Measurements from ENCODE around the gene KCNJ12.
"Not testable (repeated sequence)": the region's sequence is repeated elsewhere in the genome, so short reads cannot be mapped to it uniquely, and the experiment has no call there.

KCNJ12 gene

GRCh38 chr17:21409971-21410370 is 33.8 kb downstream of the KCNJ12 start:
- H3K9me3 ChIP-seq (ENCODE audit: control insufficient read depth, insufficient read depth, low read length); H3K36me3 ChIP-seq (ENCODE audit: insufficient read depth, low read length); H3K9ac ChIP-seq (ENCODE audit: low read depth, low read length); H3K4me1 ChIP-seq (ENCODE audit: insufficient read depth, low read length): not testable (repeated sequence)

GRCh38 chr17:21410371-21410770 is 34.2 kb downstream of the KCNJ12 start:
- H3K9me3 ChIP-seq (ENCODE audit: control insufficient read depth, insufficient read depth, low read length); H3K36me3 ChIP-seq (ENCODE audit: insufficient read depth, low read length); H3K4me1 ChIP-seq (ENCODE audit: insufficient read depth, low read length); H3K9ac ChIP-seq (ENCODE audit: low read depth, low read length): not testable (repeated sequence)

GRCh38 chr17:21410906-21411678 is 34.9 kb downstream of the KCNJ12 start:
- not testable (repeated sequence) for H3K4me1 ChIP-seq (ENCODE audit: insufficient read depth, low read length); H3K9me3 ChIP-seq (ENCODE audit: control insufficient read depth, insufficient read depth, low read length); H3K9ac ChIP-seq (ENCODE audit: low read depth, low read length); H3K36me3 ChIP-seq (ENCODE audit: insufficient read depth, low read length)

- not testable (repeated sequence) for H3K9me3 ChIP-seq (ENCODE audit: control insufficient read depth, insufficient read depth, low read length); H3K9ac ChIP-seq (ENCODE audit: low read depth, low read length); H3K4me1 ChIP-seq (ENCODE audit: insufficient read depth, low read length); H3K36me3 ChIP-seq (ENCODE audit: insufficient read depth, low read length)
Observed at GRCh38 chr17:21411679-21412205, 35.6 kb downstream of the KCNJ12 start.

- not testable (repeated sequence) for H3K4me1 ChIP-seq (ENCODE audit: insufficient read depth, low read length); H3K36me3 ChIP-seq (ENCODE audit: insufficient read depth, low read length); H3K9me3 ChIP-seq (ENCODE audit: control insufficient read depth, insufficient read depth, low read length); H3K9ac ChIP-seq (ENCODE audit: low read depth, low read length)
Observed at GRCh38 chr17:21412207-21412681, 36.1 kb downstream of the KCNJ12 start.

- not testable (repeated sequence) for H3K36me3 ChIP-seq (ENCODE audit: insufficient read depth, low read length); H3K4me1 ChIP-seq (ENCODE audit: insufficient read depth, low read length); H3K9ac ChIP-seq (ENCODE audit: low read depth, low read length); H3K9me3 ChIP-seq (ENCODE audit: control insufficient read depth, insufficient read depth, low read length)
Observed at GRCh38 chr17:21413570-21414279, 37.6 kb downstream of the KCNJ12 start.

GRCh38 chr17:21414616-21415015 is 38.5 kb downstream of the KCNJ12 start:
- H3K4me1 ChIP-seq (ENCODE audit: insufficient read depth, low read length); H3K36me3 ChIP-seq (ENCODE audit: insufficient read depth, low read length); H3K9me3 ChIP-seq (ENCODE audit: control insufficient read depth, insufficient read depth, low read length); H3K9ac ChIP-seq (ENCODE audit: low read depth, low read length): not testable (repeated sequence)

GRCh38 chr17:21415166-21415990 is 39.2 kb downstream of the KCNJ12 start:
- H3K9me3 ChIP-seq (ENCODE audit: control insufficient read depth, insufficient read depth, low read length); H3K4me1 ChIP-seq (ENCODE audit: insufficient read depth, low read length); H3K9ac ChIP-seq (ENCODE audit: low read depth, low read length); H3K36me3 ChIP-seq (ENCODE audit: insufficient read depth, low read length): not testable (repeated sequence)

- not testable (repeated sequence) for H3K36me3 ChIP-seq (ENCODE audit: insufficient read depth, low read length); H3K4me1 ChIP-seq (ENCODE audit: insufficient read depth, low read length); H3K9me3 ChIP-seq (ENCODE audit: control insufficient read depth, insufficient read depth, low read length); H3K9ac ChIP-seq (ENCODE audit: low read depth, low read length)
Observed at GRCh38 chr17:21416471-21416981, 40.4 kb downstream of the KCNJ12 start.

GRCh38 chr17:21417349-21417748 is 41.2 kb downstream of the KCNJ12 start:
- H3K4me1 ChIP-seq (ENCODE audit: insufficient read depth, low read length); H3K36me3 ChIP-seq (ENCODE audit: insufficient read depth, low read length); H3K9ac ChIP-seq (ENCODE audit: low read depth, low read length); H3K9me3 ChIP-seq (ENCODE audit: control insufficient read depth, insufficient read depth, low read length): not testable (repeated sequence)

- H3K9me3 ChIP-seq (ENCODE audit: control insufficient read depth, insufficient read depth, low read length), result no peaks in the 10 kb centered on the region
- H3K36me3 ChIP-seq (ENCODE audit: insufficient read depth, low read length), result no peaks in the 10 kb centered on the region
- H3K4me1 ChIP-seq (ENCODE audit: insufficient read depth, low read length), result no peaks in the 10 kb centered on the region
- no peak overlapping the region for H3K9ac ChIP-seq (ENCODE audit: low read depth, low read length)
Observed at GRCh38 chr17:21417921-21418320, 41.8 kb downstream of the KCNJ12 start.

GRCh38 chr17:21418446-21419298 is 42.5 kb downstream of the KCNJ12 start:
- Histone ChIP-seq H3K9me3 (ENCODE audit: control insufficient read depth, insufficient read depth, low read length) (no peaks in the 10 kb centered on the region), H3K36me3 (ENCODE audit: insufficient read depth, low read length) (no peaks in the 10 kb centered on the region), H3K4me1 (ENCODE audit: insufficient read depth, low read length) (no peaks in the 10 kb centered on the region), H3K9ac (ENCODE audit: low read depth, low read length) (no peak overlapping the region)

GRCh38 chr17:21419299-21420239 is 43.4 kb downstream of the KCNJ12 start:
- H3K4me1 ChIP-seq (ENCODE audit: insufficient read depth, low read length), result no peaks in the 10 kb centered on the region
- no peaks in the 10 kb centered on the region for H3K9me3 ChIP-seq (ENCODE audit: control insufficient read depth, insufficient read depth, low read length)
- no peak overlapping the region for H3K9ac ChIP-seq (ENCODE audit: low read depth, low read length)
- H3K36me3 ChIP-seq (ENCODE audit: insufficient read depth, low read length), result no peaks in the 10 kb centered on the region
